Globus pallidus (tissue), 1 donor: Measurements from ENCODE around the gene RPAIN.
"Not testable (repeated sequence)": the region's sequence is repeated elsewhere in the genome, so short reads cannot be mapped to it uniquely, and the experiment has no call there.

Source experiments
- DNase-seq: peaks from one replicate; pipeline ENCODE4 v3.0.0-alpha.2; 2015; ENCODE audit warnings: low spot score

Gene RPAIN

GRCh38 chr17:5430413-5430999 lies 10.5 kb downstream of the RPAIN start:
- no peak for DNase-seq

DNA sequence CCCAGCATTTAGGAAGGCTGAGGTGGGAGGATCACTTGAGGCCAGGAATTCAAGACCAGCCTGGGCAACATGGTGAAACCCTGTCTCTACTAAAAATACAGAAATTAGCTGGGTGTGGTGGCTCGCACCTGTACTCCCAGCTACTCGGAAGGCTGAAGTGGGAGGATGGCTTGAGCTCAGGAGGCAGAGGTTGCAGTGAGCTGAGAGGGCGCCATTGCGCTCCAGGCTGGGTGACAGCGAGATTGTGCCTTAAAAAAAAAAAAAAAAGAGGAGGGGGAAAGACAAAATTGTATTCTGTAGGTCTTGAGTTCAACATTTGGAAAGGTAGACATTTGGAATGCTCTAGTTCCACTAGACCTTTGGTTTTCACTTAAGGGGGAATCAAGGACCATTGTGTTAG lies 11.3 kb downstream of the RPAIN start:
- not testable (repeated sequence) for DNase-seq

- DNase-seq: no peak
Observed at GRCh38 chr17:5431949-5432556, 12.1 kb downstream of the RPAIN start.

GRCh38 chr17:5434984-5435383 lies 15.0 kb downstream of the RPAIN start:
- no peak for DNase-seq

- peak; percentile 30 for DNase-seq
Observed at GRCh38 chr17:5435781-5436315, 15.9 kb downstream of the RPAIN start.

GRCh38 chr17:5437721-5438317 lies 17.8 kb downstream of the RPAIN start:
- DNase-seq: no peak

GRCh38 chr17:5438716-5439445 lies 18.9 kb downstream of the RPAIN start, which contains the start of gene C1QBP:
C1QBP (minus strand) TSS chr17:5439155; CDS start chr17:5439073, 82 bp downstream.
- DNase-seq: peak; percentile 88

DNA sequence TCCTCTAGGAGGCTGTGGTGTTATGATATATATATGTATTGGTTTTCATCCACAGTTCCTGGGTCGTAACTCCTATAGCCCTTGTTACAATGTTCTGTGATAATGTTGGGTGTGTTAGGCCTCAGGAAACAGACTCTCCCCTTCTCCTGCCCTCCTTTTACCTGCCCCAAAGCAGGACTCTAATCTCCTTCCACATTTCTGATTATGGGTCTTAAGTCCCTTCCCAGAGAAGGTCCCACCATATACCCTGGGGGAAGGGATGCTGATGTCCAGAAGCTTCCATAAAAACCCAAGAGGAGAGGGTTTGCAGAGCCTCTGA lies 19.4 kb downstream of the RPAIN start:
- DNase-seq: no peak

DNA sequence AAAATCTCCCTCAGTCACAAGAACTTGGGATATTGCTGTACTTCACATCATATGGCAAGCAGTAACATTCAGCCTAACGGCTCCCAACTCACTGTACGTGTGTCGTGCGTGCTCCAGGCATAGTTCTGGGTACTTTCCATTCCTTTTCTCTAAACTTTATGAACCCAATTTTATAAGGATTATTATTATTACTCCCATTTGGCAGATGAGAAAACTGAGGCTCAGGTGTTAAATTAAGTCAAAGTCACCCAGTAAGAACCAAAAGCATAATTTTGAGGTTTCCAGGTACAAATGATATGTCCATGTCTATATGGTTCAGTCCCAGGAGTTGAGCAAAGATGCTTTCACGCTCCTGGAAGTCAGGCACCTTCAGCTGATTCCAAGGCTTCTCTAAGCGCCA lies 23.7 kb downstream of the RPAIN start:
- no peak for DNase-seq

DNA sequence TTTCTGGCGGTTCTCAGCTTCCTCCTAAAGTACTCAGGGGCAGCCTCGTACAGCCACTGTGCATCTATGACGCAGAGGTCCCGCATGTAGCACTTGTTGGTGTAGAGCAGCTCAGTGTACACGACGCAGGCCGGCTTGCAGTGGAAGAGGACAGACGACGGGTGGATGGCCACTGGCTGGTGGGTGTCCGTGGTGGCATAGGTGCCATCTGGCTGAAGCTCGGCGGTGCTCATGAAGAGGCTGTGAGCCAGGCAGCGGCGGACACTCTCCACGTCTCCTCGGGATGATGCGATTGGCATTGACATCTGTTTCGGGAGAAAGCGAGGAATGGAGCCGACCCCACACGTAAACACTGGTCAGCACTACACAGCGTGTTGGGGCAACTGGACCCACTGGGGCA lies 24.2 kb downstream of the RPAIN start:
- no peak for DNase-seq

DNA sequence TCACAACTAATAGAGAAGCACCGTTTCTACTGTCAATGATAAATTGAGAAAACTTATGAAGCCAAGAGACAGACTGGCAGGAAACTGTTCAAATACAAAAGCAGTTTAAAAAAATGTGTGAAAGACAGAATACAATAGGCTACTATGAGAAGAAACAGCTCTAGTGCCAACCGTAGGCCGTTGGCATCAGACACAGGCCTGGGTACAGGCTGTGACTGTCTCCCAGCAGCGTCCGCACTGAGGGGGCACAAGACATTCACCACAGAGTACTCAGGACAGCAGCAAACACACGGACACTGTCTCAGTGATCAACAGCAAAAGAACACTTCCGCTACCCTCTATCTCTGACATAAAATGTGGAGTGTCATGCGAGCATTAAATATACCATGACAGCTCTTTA lies 26.8 kb downstream of the RPAIN start:
- peak; percentile 96 for DNase-seq

DNA sequence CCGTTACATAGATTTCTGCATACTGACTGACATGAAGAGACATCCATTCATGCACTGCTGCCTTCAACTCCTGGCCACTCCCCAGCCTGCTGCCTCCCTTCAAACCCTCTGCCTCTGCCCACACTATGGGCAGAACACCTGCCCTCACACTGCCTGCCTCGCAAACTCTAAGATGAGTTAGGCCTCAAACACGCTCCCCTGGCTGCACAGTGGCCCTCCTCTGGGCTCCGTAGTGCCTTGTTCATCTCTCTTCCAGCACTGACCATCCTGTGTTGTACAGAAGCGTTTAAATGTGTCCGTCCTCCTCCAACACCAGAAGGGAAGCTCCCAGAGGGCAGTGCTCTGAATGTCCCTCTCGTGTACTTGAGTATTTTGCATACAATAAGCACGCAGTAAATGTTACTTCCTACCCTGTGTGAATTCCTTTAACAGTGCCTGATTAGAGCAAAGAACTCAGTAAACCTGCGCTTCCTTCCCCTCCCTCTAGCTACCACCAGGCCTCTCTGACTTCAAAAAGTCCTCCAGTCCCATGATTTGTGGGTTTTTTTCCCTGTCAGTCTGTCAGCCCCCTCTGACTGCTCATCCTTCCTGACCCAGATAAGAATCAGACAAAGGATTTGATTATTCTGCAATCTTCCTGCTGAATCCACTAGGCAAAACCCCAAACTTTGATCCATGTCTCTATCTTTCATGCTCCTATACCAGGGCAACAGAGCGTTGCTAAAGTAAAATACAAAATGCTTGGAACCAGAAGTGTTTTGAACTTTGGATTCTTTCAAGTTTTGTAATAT lies 44.9 kb downstream of the RPAIN start:
- no peak for DNase-seq

DNA sequence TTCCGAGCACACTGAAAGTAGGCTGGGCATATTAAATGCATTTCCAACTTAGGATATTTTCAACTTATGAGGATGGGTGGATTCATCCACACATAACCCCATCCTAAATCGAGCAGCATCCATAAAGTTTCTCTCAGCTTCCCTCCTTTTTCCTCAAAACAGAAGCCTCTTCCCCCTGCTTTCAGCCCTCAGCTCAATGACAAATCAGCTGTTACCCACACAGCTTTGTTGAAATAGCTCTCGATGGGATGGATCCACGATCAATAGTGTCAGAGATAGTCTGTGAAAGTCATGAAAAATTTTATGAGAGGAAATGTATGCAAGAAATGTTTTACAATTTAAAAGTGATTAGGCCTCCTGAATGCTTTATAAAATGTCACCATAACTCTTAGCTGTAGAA lies 46.3 kb downstream of the RPAIN start:
- DNase-seq: no peak

- DNase-seq: no peak
Observed at GRCh38 chr17:5467416-5467815, 47.4 kb downstream of the RPAIN start.

- DNase-seq: no peak
Observed at GRCh38 chr17:5468075-5468473, 48.1 kb downstream of the RPAIN start.

- DNase-seq: no peak
Observed at GRCh38 chr17:5472511-5472910, 52.5 kb downstream of the RPAIN start.

GRCh38 chr17:5473906-5474305 lies 53.9 kb downstream of the RPAIN start:
- DNase-seq: no peak

DNA sequence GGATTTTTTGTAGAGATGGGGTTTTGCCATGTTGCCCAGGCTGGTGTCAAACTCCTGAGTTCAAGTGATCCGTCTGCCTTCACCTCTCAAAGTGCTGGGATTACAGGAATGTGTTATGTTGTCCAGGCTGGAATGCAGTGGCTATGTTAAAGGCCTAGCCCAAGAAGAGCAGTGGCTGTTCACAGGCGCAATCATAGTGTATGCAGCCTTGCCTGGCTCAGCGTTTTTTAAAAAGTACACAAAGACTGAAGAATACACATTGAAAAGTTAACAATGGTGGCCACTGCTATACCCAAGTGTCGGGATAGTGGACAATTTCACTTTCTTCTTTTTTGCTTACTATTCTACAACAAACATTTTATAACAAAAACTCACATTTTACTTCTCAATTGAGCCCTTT lies 59.0 kb downstream of the RPAIN start:
- no peak for DNase-seq

GRCh38 chr17:5480962-5481361 lies 61.0 kb downstream of the RPAIN start:
- no peak for DNase-seq

GRCh38 chr17:5481451-5481850 lies 61.5 kb downstream of the RPAIN start:
- DNase-seq: no peak
